Ascending aorta (tissue), 2 donors: ENCODE data around the gene ABCB10. TPM values are rescaled to one million over a fixed set of nuclear protein-coding genes. Genes with fewer than 3 reads are reported as not detected.

Experiments used
- DNase-seq, 2 donors: peaks; one replicate each; pipeline ENCODE4 v3.0.0-alpha.2; 2019; ENCODE audit warnings: low spot score in 2 of 2
- H3K27ac ChIP-seq, 2 donors: fragments of 200-600 bp; sonication (generic); one replicate each; pipeline ENCODE4 v1.5.1; 2016 to 2017; ENCODE audit warnings: mild to moderate bottlenecking in 1 of 2
- H3K27me3 ChIP-seq: fragments of 200-600 bp; sonication (generic); one replicate; pipeline ENCODE4 v1.5.1; 2017
- H3K36me3 ChIP-seq, 2 donors: fragments of 200-600 bp; sonication (generic); one replicate each; pipeline ENCODE4 v1.5.1; 2016
- H3K4me1 ChIP-seq, 2 donors: fragments of 200-600 bp; sonication (generic); one replicate each; pipeline ENCODE4 v1.5.1; 2016 to 2017; ENCODE audit warnings: mild to moderate bottlenecking in 1 of 2
- H3K4me3 ChIP-seq, 2 donors: fragments of 200-600 bp; sonication (generic); one replicate each; pipeline ENCODE4 v1.5.1; 2016 to 2017; ENCODE audit warnings: mild to moderate bottlenecking in 1 of 2
- H3K9me3 ChIP-seq, 2 donors: fragments of 200-600 bp; sonication (generic); one replicate each; pipeline ENCODE4 v1.5.1; 2016
- intact Hi-C: fragments of 100-400 bp; cut with DNase I; formaldehyde crosslinking; loops from one replicate; pipeline ENCODE4 v1.15.1; 2023
- total RNA-seq: library from RNA; depleted of rRNA; stranded (reverse); fragments of >200 nt; gene quantifications from one replicate; pipeline ENCODE4 v1.1.0, GENCODE V29; 2016
- TF ChIP-seq, protein P1 (sequence below), 3 experiments: fragments of 200-600 bp in 2 of 3; fragments of 450-650 bp in 1 of 3; sonication (generic) in 2 of 3; IDR thresholded peaks; one replicate each; pipeline ENCODE4 v1.5.1; 2016 to 2019; ENCODE audit warnings: antibody characterized with exemption in 3 of 3, mild to moderate bottlenecking in 1 of 3, moderate library complexity in 1 of 3

The ABCB10 gene
- total RNA-seq, 1 donor from 2014 or later = 25.2 TPM

DNA sequence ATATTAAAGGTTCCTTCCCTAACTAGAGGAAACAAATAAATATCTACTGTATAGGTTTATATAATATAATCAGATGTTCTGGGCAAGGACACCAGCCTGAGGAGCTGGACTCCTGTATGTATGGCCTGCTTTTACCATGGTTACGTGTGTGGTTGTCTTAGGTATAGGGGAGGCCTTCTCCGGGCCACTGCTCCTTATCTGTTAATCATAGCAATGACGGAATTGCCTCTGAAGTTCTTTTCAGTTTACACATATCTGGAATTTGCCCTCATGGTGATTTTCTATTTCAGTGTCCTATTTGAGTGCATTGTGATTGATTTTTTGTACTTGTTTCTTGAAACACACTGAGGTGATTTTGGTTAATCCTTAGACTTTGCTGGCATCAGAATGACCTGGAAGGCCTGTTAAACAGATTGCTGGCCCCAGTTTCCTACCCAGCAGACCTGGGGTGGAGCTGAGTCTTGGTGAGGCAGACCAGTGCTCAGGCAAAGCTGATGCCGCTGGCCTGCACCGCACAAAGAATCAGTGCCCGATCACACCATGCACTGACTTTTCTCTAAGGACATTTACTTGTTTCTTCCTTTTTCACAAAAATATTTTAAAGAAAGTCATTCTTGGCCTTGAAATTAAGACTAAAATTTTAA is 18.5 kb downstream of the ABCB10 start:
- H3K36me3 ChIP-seq = peaks cover 54 to 89% of the 10 kb centered on the region in 2 donors
- no peak overlapping the region for H3K27ac ChIP-seq
- TF ChIP-seq, protein P1, sequence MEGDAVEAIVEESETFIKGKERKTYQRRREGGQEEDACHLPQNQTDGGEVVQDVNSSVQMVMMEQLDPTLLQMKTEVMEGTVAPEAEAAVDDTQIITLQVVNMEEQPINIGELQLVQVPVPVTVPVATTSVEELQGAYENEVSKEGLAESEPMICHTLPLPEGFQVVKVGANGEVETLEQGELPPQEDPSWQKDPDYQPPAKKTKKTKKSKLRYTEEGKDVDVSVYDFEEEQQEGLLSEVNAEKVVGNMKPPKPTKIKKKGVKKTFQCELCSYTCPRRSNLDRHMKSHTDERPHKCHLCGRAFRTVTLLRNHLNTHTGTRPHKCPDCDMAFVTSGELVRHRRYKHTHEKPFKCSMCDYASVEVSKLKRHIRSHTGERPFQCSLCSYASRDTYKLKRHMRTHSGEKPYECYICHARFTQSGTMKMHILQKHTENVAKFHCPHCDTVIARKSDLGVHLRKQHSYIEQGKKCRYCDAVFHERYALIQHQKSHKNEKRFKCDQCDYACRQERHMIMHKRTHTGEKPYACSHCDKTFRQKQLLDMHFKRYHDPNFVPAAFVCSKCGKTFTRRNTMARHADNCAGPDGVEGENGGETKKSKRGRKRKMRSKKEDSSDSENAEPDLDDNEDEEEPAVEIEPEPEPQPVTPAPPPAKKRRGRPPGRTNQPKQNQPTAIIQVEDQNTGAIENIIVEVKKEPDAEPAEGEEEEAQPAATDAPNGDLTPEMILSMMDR (IDR thresholded peaks at IDR 0.05) = no peak
- H3K9me3 ChIP-seq = no peaks in the 10 kb centered on the region
- H3K4me3 ChIP-seq = no peak overlapping the region
- intact Hi-C loops = no loop called here
- no peaks in the 10 kb centered on the region for H3K27me3 ChIP-seq
- DNase-seq = no peak
- no peaks in the 10 kb centered on the region for H3K4me1 ChIP-seq

DNA sequence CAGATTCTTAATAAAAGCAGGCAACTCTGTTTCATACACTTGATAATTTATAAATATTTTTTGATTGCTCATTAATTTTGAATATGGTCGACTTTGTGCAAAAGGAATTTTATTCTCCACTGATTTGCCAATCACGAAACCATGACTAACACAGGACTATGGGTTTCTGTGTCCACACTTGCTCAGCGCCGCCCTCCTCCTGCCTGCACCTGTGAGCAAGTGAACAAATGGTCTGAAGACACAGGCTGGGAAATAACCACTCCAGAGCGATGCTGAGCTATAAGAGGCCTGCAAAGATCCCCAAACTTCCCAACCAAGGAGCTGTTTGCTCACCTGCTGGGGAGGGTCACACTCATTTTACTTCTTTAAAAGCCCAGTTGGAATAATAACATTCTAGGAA is 19.6 kb downstream of the ABCB10 start:
- Histone ChIP-seq H3K36me3 (peaks cover 57 to 87% of the 10 kb centered on the region in 2 donors), H3K9me3 (no peaks in the 10 kb centered on the region), H3K4me3 (no peak overlapping the region), H3K4me1 (no peaks in the 10 kb centered on the region), H3K27ac (no peak overlapping the region), H3K27me3 (no peaks in the 10 kb centered on the region)
- DNase-seq = no peak
- intact Hi-C loops = no loop called here
- TF ChIP-seq, protein P1 (IDR thresholded peaks at IDR 0.05) = no peak

DNA sequence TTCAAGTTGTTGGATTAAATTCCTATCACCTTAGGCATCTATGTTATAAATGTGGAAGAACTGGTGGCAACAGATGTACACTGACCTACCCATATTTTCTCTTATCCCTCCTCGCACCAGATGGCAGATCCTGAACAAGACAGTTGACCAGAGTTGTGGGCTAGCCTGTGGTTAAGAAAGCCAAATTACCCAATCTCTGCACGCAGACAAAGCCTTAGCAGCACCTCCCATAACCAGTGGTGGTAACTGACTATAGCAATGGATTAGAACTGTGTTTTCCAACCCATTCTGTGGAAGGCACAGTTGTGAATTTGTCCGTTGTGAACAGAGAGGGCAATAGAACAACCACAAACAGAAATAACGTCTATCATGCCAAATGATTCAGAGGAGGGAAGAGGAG is 20.6 kb downstream of the ABCB10 start:
- DNase-seq = no peak
- intact Hi-C loops = no loop called here
- TF ChIP-seq, protein P1 (IDR thresholded peaks at IDR 0.05) = no peak
- Histone ChIP-seq H3K27ac (no peak overlapping the region), H3K4me3 (no peak overlapping the region), H3K9me3 (no peaks in the 10 kb centered on the region), H3K36me3 (peaks cover 63 to 89% of the 10 kb centered on the region in 2 donors), H3K27me3 (no peaks in the 10 kb centered on the region), H3K4me1 (no peaks in the 10 kb centered on the region)

DNA sequence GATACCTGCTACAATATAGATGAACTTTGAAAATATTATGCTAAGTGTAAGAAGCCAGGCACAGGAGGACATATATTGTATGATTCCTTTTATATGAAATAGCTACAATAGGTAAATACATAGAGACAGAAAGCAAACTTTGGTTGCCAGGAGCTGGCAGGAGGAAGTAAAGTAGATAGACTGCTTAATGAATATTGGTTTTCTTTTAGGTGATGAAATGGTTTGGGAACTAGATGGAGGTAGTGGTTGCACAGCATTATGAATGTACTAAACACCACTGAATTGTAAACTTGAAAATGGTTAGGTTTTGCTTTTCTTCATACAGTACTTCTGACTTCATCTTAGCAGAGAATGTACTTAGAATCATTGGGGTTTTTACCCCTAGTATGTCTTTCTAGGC is 21.5 kb downstream of the ABCB10 start:
- Histone ChIP-seq H3K4me1 (no peaks in the 10 kb centered on the region), H3K27ac (no peak overlapping the region), H3K4me3 (no peak overlapping the region), H3K36me3 (peaks cover 70 to 92% of the 10 kb centered on the region in 2 donors), H3K9me3 (no peaks in the 10 kb centered on the region), H3K27me3 (no peaks in the 10 kb centered on the region)
- no peak for DNase-seq
- intact Hi-C loops = no loop called here
- TF ChIP-seq, protein P1 (IDR thresholded peaks at IDR 0.05) = no peak

DNA sequence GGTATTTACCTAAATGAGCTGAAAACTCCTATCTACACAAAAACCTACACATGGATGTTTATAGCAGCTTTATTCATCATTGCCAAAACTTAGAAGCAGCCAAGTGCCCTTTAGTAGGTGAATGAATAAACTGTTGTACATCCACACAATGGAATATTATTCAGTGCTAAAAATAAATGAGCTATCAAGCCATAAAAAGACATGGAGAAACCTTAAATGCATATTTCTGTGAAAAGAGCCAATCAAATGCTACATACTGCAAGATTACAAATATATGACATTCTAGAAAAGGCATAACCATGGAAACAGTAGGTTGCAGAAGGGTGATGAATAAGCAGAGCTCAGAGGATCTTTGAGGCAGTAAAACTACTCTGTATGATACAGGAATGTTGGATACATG is 23.3 kb downstream of the ABCB10 start:
- no peak overlapping the region for H3K27ac ChIP-seq
- H3K27me3 ChIP-seq = no peaks in the 10 kb centered on the region
- DNase-seq = no peak
- H3K9me3 ChIP-seq = no peaks in the 10 kb centered on the region
- H3K36me3 ChIP-seq = peaks cover 71 to 91% of the 10 kb centered on the region in 2 donors
- H3K4me3 ChIP-seq = no peak overlapping the region
- intact Hi-C loops = no loop called here
- TF ChIP-seq, protein P1 (IDR thresholded peaks at IDR 0.05) = no peak
- H3K4me1 ChIP-seq = no peaks in the 10 kb centered on the region

DNA sequence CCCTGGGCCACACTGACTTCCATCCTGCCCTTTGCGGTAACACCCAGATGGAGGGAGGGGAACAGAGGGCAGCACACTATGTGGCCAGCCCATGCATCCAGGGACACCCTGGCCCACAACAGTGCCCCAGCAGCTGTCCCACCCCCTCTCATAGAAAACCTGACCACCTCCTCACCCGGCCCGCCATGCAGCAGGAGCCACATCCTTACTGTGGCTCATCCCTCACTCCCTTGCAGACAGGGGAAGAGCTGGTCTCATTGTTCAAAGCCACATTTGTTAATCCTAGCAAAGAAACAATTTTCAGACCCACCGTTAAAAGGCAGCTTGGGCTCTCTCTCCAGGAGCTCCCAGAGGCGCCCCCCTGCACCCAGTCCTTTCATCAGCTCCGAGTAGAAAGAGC is 27.2 kb downstream of the ABCB10 start:
- no peak for DNase-seq
- no peak overlapping the region for H3K4me3 ChIP-seq
- TF ChIP-seq, protein P1 (IDR thresholded peaks at IDR 0.05) = no peak
- H3K36me3 ChIP-seq = peaks cover 76 to 89% of the 10 kb centered on the region in 2 donors
- H3K27me3 ChIP-seq = no peaks in the 10 kb centered on the region
- H3K27ac ChIP-seq = no peak overlapping the region
- H3K9me3 ChIP-seq = no peaks in the 10 kb centered on the region
- intact Hi-C loops = no loop called here
- no peaks in the 10 kb centered on the region for H3K4me1 ChIP-seq
